Retinal pigment epithelial cell (primary cell): ENCODE results near the gene PRCC.
A peak's percentile ranks its signal among the peaks of the same experiment; 100 is the strongest.

Experiments used
- DNase-seq: peaks from one replicate; pipeline ENCODE4 v3.0.0-alpha.2; 2010; ENCODE audit warnings: low read depth
- H3K4me3 ChIP-seq: 2 replicates; pipeline ENCODE4 v1.5.1; 2011; ENCODE audit warnings: mild to moderate bottlenecking, low read length, control low read depth, moderate library complexity
- CTCF ChIP-seq: conservative IDR thresholded peaks from 2 replicates; pipeline ENCODE4 v1.5.1; 2011; ENCODE audit warnings: low read depth, low read length, control low read depth, inconsistent platforms

The PRCC gene

GRCh38 chr1:156789621-156790318 is 22.4 kb downstream of the PRCC start:
- no peak for DNase-seq
- no peak overlapping the region for H3K4me3 ChIP-seq
- no peak for TF ChIP-seq CTCF

- no peak for TF ChIP-seq CTCF
- DNase-seq = no peak
Measured at GRCh38 chr1:156794506-156795373, 27.4 kb downstream of the PRCC start.

GRCh38 chr1:156795374-156795733 is 28.0 kb downstream of the PRCC start:
- H3K4me3 ChIP-seq = no peak overlapping the region
- no peak for TF ChIP-seq CTCF
- no peak for DNase-seq

More at GRCh38 chr1:156794506-156795373, 27.4 kb downstream of the PRCC start:
- no peak overlapping the region for H3K4me3 ChIP-seq

GRCh38 chr1:156795787-156796186 is 28.5 kb downstream of the PRCC start:
- no peak overlapping the region for H3K4me3 ChIP-seq
- DNase-seq = no peak
- TF ChIP-seq CTCF = no peak

- no peak for TF ChIP-seq CTCF
- no peak overlapping the region for H3K4me3 ChIP-seq
- no peak for DNase-seq
Measured at GRCh38 chr1:156796340-156797097, 29.2 kb downstream of the PRCC start.

GRCh38 chr1:156797212-156797871 is 30.0 kb downstream of the PRCC start:
- DNase-seq = no peak
- peak; percentile 88 for TF ChIP-seq CTCF
- no peak overlapping the region for H3K4me3 ChIP-seq
